Thyroid gland (tissue), 4 donors: ENCODE data around the gene OSCAR.

Source experiments
- POLR2A ChIP-seq, 2 donors: fragments of 450-650 bp; IDR thresholded peaks; one replicate each; pipeline ENCODE4 v1.6.1; 2017; ENCODE audit warnings: antibody characterized with exemption in 2 of 2, mild to moderate bottlenecking in 2 of 2, moderate library complexity in 1 of 2
- TF ChIP-seq, protein P1 (sequence below), 6 experiments: fragments of 200-600 bp in 3 of 6; fragments of 450-650 bp in 3 of 6; sonication (generic) in 3 of 6; IDR thresholded peaks; one replicate each; pipeline ENCODE4 v1.5.1; 2016 to 2019; ENCODE audit warnings: antibody characterized with exemption in 6 of 6, mild to moderate bottlenecking in 2 of 6, inconsistent platforms in 1 of 6, moderate library complexity in 1 of 6

DNA sequence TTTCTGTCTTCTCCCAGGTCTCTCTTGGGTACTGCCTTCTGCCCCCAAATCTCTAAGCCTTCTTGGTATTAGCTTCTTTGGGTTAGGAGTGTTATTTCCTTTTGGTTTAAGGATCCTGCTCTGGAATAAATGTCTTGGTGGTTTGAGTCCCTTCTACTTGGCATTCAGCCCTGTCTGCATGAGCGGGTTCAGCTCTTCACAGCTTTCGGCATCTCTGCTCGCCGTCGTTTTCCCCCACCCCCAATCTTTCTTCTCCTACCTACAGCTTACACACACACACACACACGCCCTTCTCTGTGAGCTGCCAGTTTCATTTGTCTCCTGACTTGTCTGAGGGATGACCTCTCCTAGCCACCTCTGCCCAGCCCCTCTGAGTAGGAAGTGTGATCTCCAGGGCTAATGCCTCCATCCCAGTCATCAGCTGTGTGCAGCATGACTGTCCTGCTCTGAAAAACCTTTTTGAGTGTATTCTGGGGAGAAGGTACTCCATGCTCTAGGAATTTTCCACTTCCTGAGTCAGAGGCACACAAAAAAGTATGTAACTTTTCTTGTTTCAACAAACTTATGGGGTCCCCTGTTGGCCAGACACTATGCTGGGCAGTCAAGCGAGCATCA lies 41.7 kb upstream of the OSCAR start:
- TF ChIP-seq, protein P1, sequence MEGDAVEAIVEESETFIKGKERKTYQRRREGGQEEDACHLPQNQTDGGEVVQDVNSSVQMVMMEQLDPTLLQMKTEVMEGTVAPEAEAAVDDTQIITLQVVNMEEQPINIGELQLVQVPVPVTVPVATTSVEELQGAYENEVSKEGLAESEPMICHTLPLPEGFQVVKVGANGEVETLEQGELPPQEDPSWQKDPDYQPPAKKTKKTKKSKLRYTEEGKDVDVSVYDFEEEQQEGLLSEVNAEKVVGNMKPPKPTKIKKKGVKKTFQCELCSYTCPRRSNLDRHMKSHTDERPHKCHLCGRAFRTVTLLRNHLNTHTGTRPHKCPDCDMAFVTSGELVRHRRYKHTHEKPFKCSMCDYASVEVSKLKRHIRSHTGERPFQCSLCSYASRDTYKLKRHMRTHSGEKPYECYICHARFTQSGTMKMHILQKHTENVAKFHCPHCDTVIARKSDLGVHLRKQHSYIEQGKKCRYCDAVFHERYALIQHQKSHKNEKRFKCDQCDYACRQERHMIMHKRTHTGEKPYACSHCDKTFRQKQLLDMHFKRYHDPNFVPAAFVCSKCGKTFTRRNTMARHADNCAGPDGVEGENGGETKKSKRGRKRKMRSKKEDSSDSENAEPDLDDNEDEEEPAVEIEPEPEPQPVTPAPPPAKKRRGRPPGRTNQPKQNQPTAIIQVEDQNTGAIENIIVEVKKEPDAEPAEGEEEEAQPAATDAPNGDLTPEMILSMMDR (IDR thresholded peaks at IDR 0.05): no peak
- no peak for TF ChIP-seq POLR2A (IDR thresholded peaks at IDR 0.05)
